A204.1 (cell line): ENCODE results near the gene HS2ST1.
"Not testable (repeated sequence)": the region's sequence is repeated elsewhere in the genome, so short reads cannot be mapped to it uniquely, and the experiment has no call there.

Experiments used
- FAIRE-seq: peaks from 2 replicates; lab custom pipeline; 2012; peaks lifted over from hg19 to GRCh38; lab: Jason Lieb, UNC

HS2ST1 gene

GRCh38 chr1:87024936-87025540 lies 110.6 kb downstream of the HS2ST1 start:
- peak; percentile 34 for FAIRE-seq

- not testable (repeated sequence) for FAIRE-seq
Observed at GRCh38 chr1:87027561-87027960, 113.1 kb downstream of the HS2ST1 start.

GRCh38 chr1:87028576-87028975 lies 114.1 kb downstream of the HS2ST1 start:
- FAIRE-seq = no peak

- FAIRE-seq = no peak
Observed at GRCh38 chr1:87030740-87031690, 116.6 kb downstream of the HS2ST1 start.

- FAIRE-seq = no peak
Observed at GRCh38 chr1:87034351-87034750, 119.9 kb downstream of the HS2ST1 start.

GRCh38 chr1:87039096-87039495 lies 124.7 kb downstream of the HS2ST1 start:
- FAIRE-seq = no peak

- FAIRE-seq = no peak
Observed at GRCh38 chr1:87042111-87042811, 127.8 kb downstream of the HS2ST1 start.

GRCh38 chr1:87044424-87044823 lies 130.0 kb downstream of the HS2ST1 start:
- no peak for FAIRE-seq

GRCh38 chr1:87044840-87045239 lies 130.4 kb downstream of the HS2ST1 start:
- no peak for FAIRE-seq

- FAIRE-seq = no peak
Observed at GRCh38 chr1:87045761-87046304, 131.4 kb downstream of the HS2ST1 start.

GRCh38 chr1:87046951-87047350 lies 132.5 kb downstream of the HS2ST1 start:
- FAIRE-seq = no peak

- FAIRE-seq = no peak
Observed at GRCh38 chr1:87048237-87048636, 133.8 kb downstream of the HS2ST1 start.

- FAIRE-seq = no peak
Observed at GRCh38 chr1:87051965-87052364, 137.5 kb downstream of the HS2ST1 start.

- no peak for FAIRE-seq
Observed at GRCh38 chr1:87052400-87052799, 138.0 kb downstream of the HS2ST1 start.

GRCh38 chr1:87052961-87053360 lies 138.5 kb downstream of the HS2ST1 start:
- no peak for FAIRE-seq

- no peak for FAIRE-seq
Observed at GRCh38 chr1:87053446-87053845, 139.0 kb downstream of the HS2ST1 start.

GRCh38 chr1:87056974-87057373 lies 142.5 kb downstream of the HS2ST1 start:
- no peak for FAIRE-seq

- FAIRE-seq = no peak
Observed at GRCh38 chr1:87058343-87058649, 143.9 kb downstream of the HS2ST1 start.

- FAIRE-seq = no peak
Observed at GRCh38 chr1:87061742-87062156, 147.3 kb downstream of the HS2ST1 start.

GRCh38 chr1:87062687-87063086 lies 148.3 kb downstream of the HS2ST1 start:
- no peak for FAIRE-seq

GRCh38 chr1:87064309-87064708 lies 149.9 kb downstream of the HS2ST1 start:
- no peak for FAIRE-seq

- no peak for FAIRE-seq
Observed at GRCh38 chr1:87064986-87065385, 150.6 kb downstream of the HS2ST1 start.

- FAIRE-seq = not testable (repeated sequence)
Observed at GRCh38 chr1:87066708-87067107, 152.3 kb downstream of the HS2ST1 start.
